HTERT RPE-1 (cell line): Measurements from ENCODE around the gene AKR1D1.
"Not testable (repeated sequence)": the region's sequence is repeated elsewhere in the genome, so short reads cannot be mapped to it uniquely, and the experiment has no call there.

Experiments
- in situ Hi-C: fragments of 300-500 bp; cut with MboI; formaldehyde crosslinking; loops from 4 replicates; pipeline ENCODE4 v1.14.3; 2020; ENCODE audit warnings: low sequenced_read_pairs

AKR1D1 gene

GRCh38 chr7:138116892-138117291 lies 40.6 kb downstream of the AKR1D1 start:
- in situ Hi-C loops, result no loop called here

- in situ Hi-C loops, result no loop called here
Observed at GRCh38 chr7:138120140-138120827, 44.0 kb downstream of the AKR1D1 start.

- in situ Hi-C loops, result no loop called here
Observed at GRCh38 chr7:138122162-138122561, 45.9 kb downstream of the AKR1D1 start.

- in situ Hi-C loops, result no loop called here
Observed at GRCh38 chr7:138125119-138125518, 48.9 kb downstream of the AKR1D1 start.

GRCh38 chr7:138125598-138126111 lies 49.4 kb downstream of the AKR1D1 start:
- in situ Hi-C loops, result no loop called here

GRCh38 chr7:138126928-138127327 lies 50.7 kb downstream of the AKR1D1 start:
- in situ Hi-C loops, result no loop called here

GRCh38 chr7:138127996-138128395 lies 51.7 kb downstream of the AKR1D1 start:
- in situ Hi-C loops, result no loop called here

- in situ Hi-C loops, result no loop called here
Observed at GRCh38 chr7:138129551-138130165, 53.4 kb downstream of the AKR1D1 start.

GRCh38 chr7:138137423-138138171 lies 61.3 kb downstream of the AKR1D1 start:
- in situ Hi-C loops, result no loop called here

GRCh38 chr7:138138244-138138643 lies 62.0 kb downstream of the AKR1D1 start:
- in situ Hi-C loops, result no loop called here

GRCh38 chr7:138142583-138143201 lies 66.4 kb downstream of the AKR1D1 start:
- in situ Hi-C loops, result no loop called here

GRCh38 chr7:138144958-138145357 lies 68.7 kb downstream of the AKR1D1 start:
- in situ Hi-C loops, result no loop called here

GRCh38 chr7:138146221-138146620 lies 70.0 kb downstream of the AKR1D1 start:
- in situ Hi-C loops, result not testable (repeated sequence)

- in situ Hi-C loops, result not testable (repeated sequence)
Observed at GRCh38 chr7:138146757-138147734, 70.8 kb downstream of the AKR1D1 start.

GRCh38 chr7:138151731-138152577 lies 75.7 kb downstream of the AKR1D1 start:
- in situ Hi-C loops, result no loop called here

- in situ Hi-C loops, result no loop called here
Observed at GRCh38 chr7:138154661-138155060, 78.4 kb downstream of the AKR1D1 start.

- in situ Hi-C loops, result no loop called here
Observed at GRCh38 chr7:138157702-138158101, 81.4 kb downstream of the AKR1D1 start.

GRCh38 chr7:138158739-138159528 lies 82.7 kb downstream of the AKR1D1 start:
- in situ Hi-C loops, result no loop called here
